ENCODE data around the gene CDON. TPM values are rescaled to one million over a fixed set of nuclear protein-coding genes. Genes with fewer than 3 reads are reported as not detected.

Gene CDON
- total and polyA plus RNA-seq, 2 donors from 2014 or later = 0.45 to 4.0 TPM

DNA sequence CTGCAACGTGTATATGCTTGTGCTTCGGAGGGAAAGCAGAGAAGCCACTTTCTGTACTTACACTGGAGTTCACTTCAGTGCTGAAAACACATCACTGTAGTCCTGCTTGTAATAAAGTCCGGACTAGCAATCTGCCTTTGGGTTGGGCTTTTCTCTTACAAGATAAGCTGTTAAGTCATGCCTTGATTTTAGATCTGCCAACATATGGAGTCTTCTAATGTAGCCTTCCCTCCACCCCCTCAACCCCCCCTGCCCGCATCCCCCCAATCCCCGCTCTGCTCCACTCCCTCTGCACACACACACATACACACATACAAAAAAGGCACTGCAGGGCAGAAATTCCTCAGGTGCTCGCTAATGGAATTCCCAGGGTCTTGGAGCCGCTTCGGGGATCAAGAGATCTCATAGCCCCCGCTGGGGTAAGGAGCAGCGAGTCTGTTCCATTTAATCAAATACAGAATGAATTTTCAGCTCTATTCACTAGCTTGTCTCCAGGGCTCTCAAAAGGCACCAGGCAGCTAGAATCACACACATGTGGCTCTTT, 3.4 kb downstream of the CDON start:
- peak overlapping the region in 1 of 3 donors; percentile 35 for H3K4me3 ChIP-seq (ENCODE audit: low read length in 3 of 3)
- DNase-seq = peak in 4 of 5 donors; percentile 79 to 91 (median 86)

DNA sequence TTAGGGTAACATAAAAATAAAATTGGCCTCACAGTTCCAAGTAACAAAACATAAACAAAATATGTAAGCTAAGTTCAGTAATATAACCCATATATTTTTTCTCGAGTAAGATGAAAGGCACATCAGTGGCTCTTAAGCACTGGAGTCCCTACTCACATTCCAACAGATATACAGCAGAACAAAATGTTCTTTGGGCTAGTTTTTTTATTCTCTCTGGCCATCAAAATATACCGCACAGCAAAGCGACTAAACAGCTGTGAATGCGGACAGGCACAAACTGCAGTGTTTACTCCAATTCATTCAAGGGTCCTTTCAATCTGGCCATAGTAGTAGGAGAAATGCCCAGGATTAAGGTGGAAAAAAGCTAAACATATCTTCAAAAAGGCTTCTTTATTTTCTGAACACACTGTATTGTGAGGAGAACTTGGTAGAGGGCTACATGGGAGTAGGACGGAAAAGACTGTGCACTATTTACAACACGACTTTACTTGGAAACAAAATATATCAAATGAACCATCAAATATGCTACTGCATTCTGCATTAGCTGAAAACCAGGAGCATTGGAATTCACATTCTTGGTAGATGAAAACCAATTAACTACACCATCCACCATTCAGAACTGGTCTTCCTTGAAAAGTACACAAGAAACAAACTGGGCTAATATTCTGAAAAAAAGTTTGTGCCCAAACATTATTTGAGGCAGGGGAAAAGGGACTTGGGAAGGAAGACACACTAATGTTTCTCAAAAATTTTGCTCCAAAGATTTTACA, 4.4 kb downstream of the CDON start:
- Histone ChIP-seq H3K9ac (ENCODE audit: low read length in 3 of 3) (no peak overlapping the region), H3K27ac (ENCODE audit: low read depth in 2 of 2, low read length in 2 of 2) (no peak overlapping the region), H3K9me3 (ENCODE audit: control insufficient read depth in 2 of 3, insufficient read depth in 1 of 3, low read length in 3 of 3) (no peaks in the 10 kb centered on the region), H3K36me3 (ENCODE audit: control insufficient read depth in 2 of 3, insufficient read depth in 3 of 3, low read length in 3 of 3) (no peaks in the 10 kb centered on the region), H3K4me1 (ENCODE audit: control insufficient read depth in 2 of 3, insufficient read depth in 2 of 3, low read depth in 1 of 3, low read length in 3 of 3) (peaks cover 0 to 7% (median 2%) of the 10 kb centered on the region in 3 donors), H3K27me3 (ENCODE audit: control insufficient read depth, insufficient read depth, low read length) (no peaks in the 10 kb centered on the region), H3K4me3 (ENCODE audit: low read length in 3 of 3) (no peak overlapping the region)
- TF ChIP-seq, protein P1, sequence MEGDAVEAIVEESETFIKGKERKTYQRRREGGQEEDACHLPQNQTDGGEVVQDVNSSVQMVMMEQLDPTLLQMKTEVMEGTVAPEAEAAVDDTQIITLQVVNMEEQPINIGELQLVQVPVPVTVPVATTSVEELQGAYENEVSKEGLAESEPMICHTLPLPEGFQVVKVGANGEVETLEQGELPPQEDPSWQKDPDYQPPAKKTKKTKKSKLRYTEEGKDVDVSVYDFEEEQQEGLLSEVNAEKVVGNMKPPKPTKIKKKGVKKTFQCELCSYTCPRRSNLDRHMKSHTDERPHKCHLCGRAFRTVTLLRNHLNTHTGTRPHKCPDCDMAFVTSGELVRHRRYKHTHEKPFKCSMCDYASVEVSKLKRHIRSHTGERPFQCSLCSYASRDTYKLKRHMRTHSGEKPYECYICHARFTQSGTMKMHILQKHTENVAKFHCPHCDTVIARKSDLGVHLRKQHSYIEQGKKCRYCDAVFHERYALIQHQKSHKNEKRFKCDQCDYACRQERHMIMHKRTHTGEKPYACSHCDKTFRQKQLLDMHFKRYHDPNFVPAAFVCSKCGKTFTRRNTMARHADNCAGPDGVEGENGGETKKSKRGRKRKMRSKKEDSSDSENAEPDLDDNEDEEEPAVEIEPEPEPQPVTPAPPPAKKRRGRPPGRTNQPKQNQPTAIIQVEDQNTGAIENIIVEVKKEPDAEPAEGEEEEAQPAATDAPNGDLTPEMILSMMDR (IDR thresholded peaks at IDR 0.05; ENCODE audit: borderline replicate concordance, extremely low read depth, insufficient read depth) = no peak
- DNase-seq (peak in 1 of 5 donors; percentile 24), FAIRE-seq (no peak)
- intact Hi-C loops (cut with DNase I) = no loop called here

More for the DNA sequence above, 3.4 kb downstream of the CDON start:
- TF ChIP-seq, protein P1 (IDR thresholded peaks at IDR 0.05; ENCODE audit: borderline replicate concordance, extremely low read depth, insufficient read depth) = no peak
- Histone ChIP-seq H3K9me3 (ENCODE audit: control insufficient read depth in 2 of 3, insufficient read depth in 1 of 3, low read length in 3 of 3) (no peaks in the 10 kb centered on the region), H3K9ac (ENCODE audit: low read length in 3 of 3) (no peak overlapping the region), H3K4me1 (ENCODE audit: control insufficient read depth in 2 of 3, insufficient read depth in 2 of 3, low read depth in 1 of 3, low read length in 3 of 3) (peaks cover 0 to 9% (median 2%) of the 10 kb centered on the region in 3 donors), H3K27ac (ENCODE audit: low read depth in 2 of 2, low read length in 2 of 2) (no peak overlapping the region), H3K36me3 (ENCODE audit: control insufficient read depth in 2 of 3, insufficient read depth in 3 of 3, low read length in 3 of 3) (no peaks in the 10 kb centered on the region), H3K27me3 (ENCODE audit: control insufficient read depth, insufficient read depth, low read length) (no peaks in the 10 kb centered on the region)
- no peak for FAIRE-seq
- intact Hi-C loops (cut with DNase I) = no loop called here

DNA sequence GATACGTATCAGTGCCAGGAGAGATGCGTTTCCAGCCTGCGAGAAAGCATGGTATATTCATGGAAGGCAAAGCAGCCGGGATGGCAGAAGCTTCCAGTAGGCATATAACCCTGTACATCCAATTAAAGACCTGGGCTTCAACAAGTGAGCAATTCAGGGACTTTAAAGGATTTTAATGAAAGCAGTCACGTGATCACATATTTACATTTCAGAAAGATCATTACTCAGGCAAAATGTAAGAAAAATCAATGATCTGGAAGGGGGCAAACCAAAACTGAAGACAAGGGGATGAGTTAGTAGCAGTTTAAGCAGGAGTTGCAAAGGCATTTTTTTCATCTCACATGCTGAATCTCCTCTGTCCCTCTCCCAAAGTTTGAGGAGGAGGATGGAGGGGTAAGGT, 7.8 kb downstream of the CDON start:
- Histone ChIP-seq H3K9me3 (ENCODE audit: control insufficient read depth in 2 of 3, insufficient read depth in 1 of 3, low read length in 3 of 3) (no peaks in the 10 kb centered on the region), H3K4me1 (ENCODE audit: control insufficient read depth in 2 of 3, insufficient read depth in 2 of 3, low read depth in 1 of 3, low read length in 3 of 3) (no peaks in the 10 kb centered on the region), H3K27me3 (ENCODE audit: control insufficient read depth, insufficient read depth, low read length) (no peaks in the 10 kb centered on the region), H3K36me3 (ENCODE audit: control insufficient read depth in 2 of 3, insufficient read depth in 3 of 3, low read length in 3 of 3) (no peaks in the 10 kb centered on the region), H3K9ac (ENCODE audit: low read length in 3 of 3) (no peak overlapping the region), H3K4me3 (ENCODE audit: low read length in 3 of 3) (no peak overlapping the region), H3K27ac (ENCODE audit: low read depth in 2 of 2, low read length in 2 of 2) (no peak overlapping the region)
- DNase-seq (no peak), FAIRE-seq (no peak)
- intact Hi-C loops (cut with DNase I) = no loop called here
- TF ChIP-seq, protein P1 (IDR thresholded peaks at IDR 0.05; ENCODE audit: borderline replicate concordance, extremely low read depth, insufficient read depth) = no peak
